ENCODE results near the gene SCTR. TPM values are rescaled to one million over a fixed set of nuclear protein-coding genes. Genes with fewer than 3 reads are reported as not detected.

SCTR gene
- total RNA-seq (ENCODE audit: low replicate concordance) = not detected in 2 replicates

DNA sequence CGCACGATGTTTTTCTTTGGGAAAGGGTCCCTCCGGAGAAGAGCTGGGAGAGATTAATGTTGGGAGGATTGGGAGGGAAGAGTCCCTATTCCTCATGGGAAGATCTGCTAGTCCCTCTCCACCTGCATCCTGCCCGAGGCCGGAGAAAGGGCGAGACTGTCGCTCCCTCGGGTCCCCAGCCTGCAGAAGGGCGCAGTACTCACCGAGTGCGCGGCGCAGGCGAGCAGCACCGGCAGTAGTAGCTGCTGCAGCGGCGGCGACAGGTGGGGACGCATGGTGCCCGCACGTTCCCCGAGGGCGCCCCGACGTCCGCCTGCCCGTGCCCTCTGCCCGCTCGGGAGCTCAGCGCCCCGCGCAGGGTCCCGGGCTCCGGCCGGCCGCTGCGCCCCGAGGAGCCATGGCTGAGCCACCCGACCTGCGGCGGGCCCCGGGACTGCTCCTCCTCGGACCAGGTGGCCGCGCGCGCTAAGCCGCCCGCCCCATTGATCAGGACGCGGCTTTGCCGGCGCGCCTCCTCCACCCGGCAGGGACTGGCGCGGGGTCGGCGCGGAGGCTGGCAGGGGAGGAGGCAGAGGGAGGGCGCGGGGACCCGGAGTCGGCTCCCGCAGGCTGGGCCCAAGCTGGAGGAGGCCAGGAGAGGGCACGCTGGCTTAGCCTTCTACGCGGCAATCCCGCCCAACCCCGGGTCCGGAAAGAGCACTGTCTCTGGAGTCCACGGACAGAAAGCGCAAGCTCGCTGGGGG lies at the start of gene SCTR:
SCTR (minus strand) TSS at position 532 of the 743 bp plus-strand sequence; CDS start at position 275, 257 bp downstream.

DNA sequence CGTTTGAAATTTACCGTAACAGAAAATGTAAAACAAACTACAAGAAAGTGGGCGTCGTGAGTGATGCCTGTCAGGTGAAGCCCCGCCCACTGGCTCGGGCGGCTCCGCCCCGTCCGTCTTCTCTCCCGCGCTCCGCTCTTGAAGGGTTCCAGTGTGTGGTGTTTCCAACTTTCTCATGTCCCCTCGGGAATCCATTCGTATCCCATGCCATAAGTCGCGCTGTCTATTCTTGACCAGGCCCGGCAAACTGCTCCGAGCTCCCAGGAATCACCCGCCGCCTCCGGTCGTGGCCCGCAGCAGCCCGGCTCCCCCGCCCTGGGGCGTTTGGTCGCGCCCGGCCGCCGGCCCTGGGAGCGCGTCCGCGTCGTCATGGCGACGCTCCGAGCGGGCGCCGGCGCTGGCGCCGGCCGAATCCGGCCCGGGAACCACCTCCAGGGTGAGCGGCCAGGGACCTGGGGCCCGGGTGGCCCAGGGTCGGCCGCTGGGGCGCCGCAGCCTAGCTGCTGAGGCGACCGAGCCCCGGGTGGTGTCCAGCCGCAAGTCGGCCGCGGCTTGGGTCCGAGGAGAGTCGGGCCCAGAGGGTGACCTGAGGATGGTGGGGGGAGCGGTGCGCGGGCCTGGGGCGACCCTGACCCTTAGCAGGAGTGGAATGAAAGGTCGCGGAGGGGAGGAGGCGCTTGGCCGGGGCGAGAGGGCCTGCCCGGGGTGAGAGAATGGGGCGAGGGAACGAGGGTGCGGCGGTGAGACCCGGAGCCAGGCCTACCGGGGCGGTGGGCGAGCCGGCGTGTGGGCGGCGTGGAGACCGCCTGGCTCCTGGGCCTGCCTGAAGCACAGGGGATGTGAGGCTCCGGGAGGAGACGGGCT lies 20.0 kb upstream of the SCTR start, which contains the start of gene CFAP221:
CFAP221 (plus strand) TSS at position 375 of the 864 bp plus-strand sequence. CDS start 1,683 bp downstream, outside the sequence.

DNA sequence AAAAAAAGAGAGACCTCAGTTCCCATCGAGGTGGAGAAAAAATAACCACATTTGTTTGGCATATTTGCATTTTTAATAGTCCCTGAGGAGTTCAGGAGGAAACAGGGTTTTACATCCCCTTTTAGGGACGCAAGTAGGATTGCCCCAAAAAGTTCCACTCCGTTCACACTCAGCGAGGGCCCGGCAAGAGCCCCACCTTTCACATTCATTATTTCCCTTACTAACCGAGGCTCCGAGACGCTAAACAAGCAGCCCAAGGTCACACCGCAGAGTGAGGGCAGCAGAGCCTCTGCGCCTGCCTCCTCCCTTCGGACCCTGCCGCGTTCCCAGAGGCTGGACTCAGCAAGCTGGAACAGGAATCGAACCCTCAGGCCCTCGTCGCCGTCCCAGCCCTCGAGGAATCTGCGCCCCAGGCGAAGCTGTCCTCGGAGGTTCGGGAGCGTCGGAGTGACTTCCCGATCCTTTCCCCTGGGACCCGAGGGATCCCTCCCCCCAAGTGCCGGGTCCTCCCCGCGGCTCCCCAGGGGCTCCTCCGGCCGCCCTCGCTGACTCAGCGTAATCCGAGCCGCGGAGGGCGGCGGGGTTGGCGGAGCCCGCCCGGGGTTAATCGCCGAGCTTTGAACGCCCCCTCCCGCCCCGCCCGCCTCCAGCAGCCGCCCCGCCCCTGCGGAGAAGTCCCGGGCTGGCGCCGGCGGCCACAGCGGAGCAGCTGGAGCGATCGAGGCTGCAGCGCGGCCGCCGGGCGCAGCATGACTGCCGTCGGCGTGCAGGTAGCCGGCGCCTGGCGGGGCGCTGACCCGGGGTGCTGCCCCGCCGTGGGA lies 92.9 kb downstream of the SCTR start, which contains the start of gene TMEM37:
TMEM37 (plus strand) TSS at position 700 of the 821 bp plus-strand sequence; CDS start at position 750, 50 bp downstream.

Other genes with a start within 250 kb of the SCTR start
- gene C2orf76, start 157.6 kb downstream of the SCTR start, total RNA-seq (ENCODE audit: low replicate concordance) = 7.6 and 9.7 TPM in 2 replicates
- gene DBI, start 157.5 kb downstream of the SCTR start, total RNA-seq (ENCODE audit: low replicate concordance) = 90.4 and 140 TPM in 2 replicates
- gene TMEM37, start 92.6 kb downstream of the SCTR start, total RNA-seq (ENCODE audit: low replicate concordance) = 0.53 TPM in 1 of 2 replicates, not detected in the other
- gene CFAP221, start 20.0 kb upstream of the SCTR start, total RNA-seq (ENCODE audit: low replicate concordance) = 0.08 TPM in 1 of 2 replicates, not detected in the other
- 2.1 and 9.2 TPM in 2 replicates for gene TMEM177, start 154.7 kb upstream of the SCTR start, total RNA-seq (ENCODE audit: low replicate concordance)
- 15.3 and 20.5 TPM in 2 replicates for gene PTPN4, start 235.4 kb upstream of the SCTR start, total RNA-seq (ENCODE audit: low replicate concordance)

Data from smooth muscle cell of the coronary artery (primary cell).